Measurements from ENCODE around the gene LCN15.
A peak's percentile ranks its signal among the peaks of the same experiment; 100 is the strongest.

The LCN15 gene

GRCh38 chr9:136726118-136726517 lies 38.2 kb downstream of the LCN15 start:
- H3K27ac ChIP-seq, result peak overlapping the region in 9 of 11 experiments; percentile 86 to 98 (median 94); a peak in 17 of 22 replicates
- no peaks in the 10 kb centered on the region for H3K9me3 ChIP-seq (replicated peaks in 1 of 11)
- peak overlapping the region; percentile 89 to 100 (median 98) for H3K4me2 ChIP-seq
- no peaks in the 10 kb centered on the region for H3K27me3 ChIP-seq
- peaks cover 61 to 84% (median 77%) of the 10 kb centered on the region in 10 experiments for H3K4me1 ChIP-seq
- H3K9ac ChIP-seq, result peak overlapping the region; percentile 88 to 98 (median 95)
- H3K36me3 ChIP-seq, result peaks cover 51 to 66% (median 60%) of the 10 kb centered on the region in 11 experiments
- peaks cover 67 to 91% (median 81%) of the 10 kb centered on the region in 11 experiments for H4K20me1 ChIP-seq
- no peak for TF ChIP-seq Cebpa-rat (IDR thresholded peaks at IDR 0.05)
- peak overlapping the region; percentile 75 to 99 (median 95) for H3K4me3 ChIP-seq

- TF ChIP-seq Cebpa-rat (IDR thresholded peaks at IDR 0.05), result no peak
- peaks cover 72 to 91% (median 82%) of the 10 kb centered on the region in 11 experiments for H4K20me1 ChIP-seq
- peak overlapping the region in 9 of 11 experiments; percentile 86 to 98 (median 94); a peak in 15 of 22 replicates for H3K27ac ChIP-seq
- no peaks in the 10 kb centered on the region for H3K27me3 ChIP-seq
- no peaks in the 10 kb centered on the region for H3K9me3 ChIP-seq (replicated peaks in 1 of 11)
- H3K4me1 ChIP-seq, result peaks cover 66 to 84% (median 80%) of the 10 kb centered on the region in 10 experiments
- peak overlapping the region; percentile 88 to 98 (median 95) for H3K9ac ChIP-seq
- peaks cover 56 to 68% (median 64%) of the 10 kb centered on the region in 11 experiments for H3K36me3 ChIP-seq
- peak overlapping the region in 9 of 10 experiments; percentile 75 to 99 (median 97); a peak in 18 of 20 replicates for H3K4me3 ChIP-seq
- H3K4me2 ChIP-seq, result peak overlapping the region; percentile 89 to 100 (median 98)
Observed at GRCh38 chr9:136725612-136726011, 38.7 kb downstream of the LCN15 start.

- TF ChIP-seq Cebpa-rat (IDR thresholded peaks at IDR 0.05), result no peak
- Histone ChIP-seq H3K4me1 (peaks cover 66 to 84% (median 80%) of the 10 kb centered on the region in 10 experiments), H3K4me3 (peak overlapping the region in 7 of 10 experiments; percentile 38 to 99 (median 93); a peak in 9 of 20 replicates), H3K9me3 (replicated peaks in 1 of 11) (no peaks in the 10 kb centered on the region), H3K27me3 (no peaks in the 10 kb centered on the region), H4K20me1 (peaks cover 81 to 91% (median 85%) of the 10 kb centered on the region in 11 experiments), H3K27ac (no peak overlapping the region), H3K9ac (peak overlapping the region in 10 of 11 experiments; percentile 18 to 98 (median 95); a peak in 13 of 22 replicates), H3K4me2 (peak overlapping the region; percentile 89 to 100 (median 98); a peak in 21 of 22 replicates), H3K36me3 (peaks cover 57 to 75% (median 71%) of the 10 kb centered on the region in 11 experiments)
Observed at GRCh38 chr9:136724772-136725171, 39.5 kb downstream of the LCN15 start.

GRCh38 chr9:136723989-136724388 lies 40.3 kb downstream of the LCN15 start:
- peak overlapping the region; percentile 36 to 100 (median 96); a peak in 19 of 22 replicates for H3K4me2 ChIP-seq

GRCh38 chr9:136723362-136723976 lies 40.8 kb downstream of the LCN15 start:
- Histone ChIP-seq H3K36me3 (peaks cover 57 to 78% (median 71%) of the 10 kb centered on the region in 11 experiments), H3K27me3 (no peaks in the 10 kb centered on the region), H3K4me1 (peaks cover 66 to 84% (median 80%) of the 10 kb centered on the region in 10 experiments), H3K9ac (peak overlapping the region in 9 of 11 experiments; percentile 8 to 98 (median 42); a peak in 6 of 22 replicates), H3K4me3 (peak overlapping the region in 1 of 10 experiments; percentile 93; a peak in 2 of 20 replicates), H3K9me3 (replicated peaks in 1 of 11) (no peaks in the 10 kb centered on the region), H3K4me2 (peak overlapping the region in 10 of 11 experiments; percentile 36 to 100 (median 96); a peak in 18 of 22 replicates), H4K20me1 (peaks cover 87 to 95% (median 94%) of the 10 kb centered on the region in 11 experiments), H3K27ac (no peak overlapping the region)
- no peak for TF ChIP-seq Cebpa-rat (IDR thresholded peaks at IDR 0.05)

More at GRCh38 chr9:136723989-136724388, 40.3 kb downstream of the LCN15 start:
- Histone ChIP-seq H3K9ac (peak overlapping the region in 10 of 11 experiments; percentile 15 to 98 (median 94); a peak in 11 of 22 replicates), H3K4me3 (peak overlapping the region in 2 of 10 experiments; percentile 75 to 93; a peak in 1 of 20 replicates), H3K4me1 (peaks cover 66 to 84% (median 80%) of the 10 kb centered on the region in 10 experiments), H3K27me3 (no peaks in the 10 kb centered on the region), H3K36me3 (peaks cover 57 to 75% (median 71%) of the 10 kb centered on the region in 11 experiments), H4K20me1 (peaks cover 87 to 91% (median 89%) of the 10 kb centered on the region in 11 experiments), H3K9me3 (replicated peaks in 1 of 11) (no peaks in the 10 kb centered on the region), H3K27ac (no peak overlapping the region)
- no peak for TF ChIP-seq Cebpa-rat (IDR thresholded peaks at IDR 0.05)

GRCh38 chr9:136722969-136723356 lies 41.4 kb downstream of the LCN15 start:
- H4K20me1 ChIP-seq, result peaks cover 87 to 100% (median 99%) of the 10 kb centered on the region in 11 experiments
- H3K36me3 ChIP-seq, result peaks cover 57 to 81% (median 71%) of the 10 kb centered on the region in 11 experiments
- H3K9me3 ChIP-seq (replicated peaks in 1 of 11), result no peaks in the 10 kb centered on the region
- H3K27ac ChIP-seq, result no peak overlapping the region
- H3K9ac ChIP-seq, result peak overlapping the region in 3 of 11 experiments; percentile 8 to 28 (median 26); a peak in 2 of 22 replicates
- no peak for TF ChIP-seq Cebpa-rat (IDR thresholded peaks at IDR 0.05)
- 0 out of 20 replicates have a peak overlapping the region, but pooled peaks of 1 of the 10 experiments have one; percentile 93 for H3K4me3 ChIP-seq
- H3K4me1 ChIP-seq, result peaks cover 69 to 87% (median 83%) of the 10 kb centered on the region in 10 experiments
- no peaks in the 10 kb centered on the region for H3K27me3 ChIP-seq
- H3K4me2 ChIP-seq, result peak overlapping the region in 8 of 11 experiments; percentile 5 to 100 (median 92); a peak in 11 of 22 replicates

GRCh38 chr9:136722093-136722968 lies 42.0 kb downstream of the LCN15 start:
- Histone ChIP-seq H3K4me2 (peak overlapping the region in 8 of 11 experiments; percentile 5 to 100 (median 65); a peak in 6 of 22 replicates), H3K4me1 (peaks cover 76 to 93% (median 85%) of the 10 kb centered on the region in 10 experiments), H3K36me3 (peaks cover 57 to 85% (median 71%) of the 10 kb centered on the region in 11 experiments), H4K20me1 (peaks cover 82 to 100% (median 98%) of the 10 kb centered on the region in 11 experiments), H3K27me3 (no peaks in the 10 kb centered on the region), H3K27ac (no peak overlapping the region; a peak in 1 of 22 replicates), H3K9me3 (replicated peaks in 1 of 11) (no peaks in the 10 kb centered on the region), H3K4me3 (no peak overlapping the region), H3K9ac (peak overlapping the region in 4 of 11 experiments; percentile 8 to 28 (median 22); a peak in 3 of 22 replicates)
- no peak for TF ChIP-seq Cebpa-rat (IDR thresholded peaks at IDR 0.05)
